GM19463 (cell line): Measurements from ENCODE around the gene GNAZ.

ENCODE experiments used
- ATAC-seq: cut with Tn5 transposase; IDR thresholded peaks from one replicate; pipeline ENCODE4 v1.9.1; 2021; ENCODE audit warnings: mild to moderate bottlenecking, moderate library complexity; ENCODE audit not compliant: unreplicated experiment

Gene GNAZ

DNA sequence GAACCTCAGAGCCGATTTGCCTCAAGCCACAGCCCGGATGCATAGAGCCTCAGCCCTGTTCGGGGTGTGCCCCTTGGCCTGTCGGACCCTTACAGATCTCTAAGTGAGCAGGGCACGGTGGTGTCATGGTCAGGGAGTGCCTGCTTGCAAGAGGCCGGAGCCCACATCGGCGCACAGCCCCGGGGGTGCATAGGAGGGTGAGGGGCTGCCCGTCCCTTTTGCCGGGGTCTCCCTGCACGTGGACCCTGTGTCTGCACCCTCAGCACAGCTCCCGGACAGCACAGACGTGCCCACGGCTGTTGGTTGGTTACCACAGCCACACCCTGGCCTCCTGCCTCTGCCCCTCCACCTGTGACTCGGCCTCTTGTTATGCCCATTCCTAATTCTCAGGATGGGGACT lies 81.5 kb downstream of the GNAZ start:
- no peak for ATAC-seq

- no peak for ATAC-seq
These were observed 82.2 kb downstream of the GNAZ start for GRCh38 chr22:23152238-23153114.

DNA sequence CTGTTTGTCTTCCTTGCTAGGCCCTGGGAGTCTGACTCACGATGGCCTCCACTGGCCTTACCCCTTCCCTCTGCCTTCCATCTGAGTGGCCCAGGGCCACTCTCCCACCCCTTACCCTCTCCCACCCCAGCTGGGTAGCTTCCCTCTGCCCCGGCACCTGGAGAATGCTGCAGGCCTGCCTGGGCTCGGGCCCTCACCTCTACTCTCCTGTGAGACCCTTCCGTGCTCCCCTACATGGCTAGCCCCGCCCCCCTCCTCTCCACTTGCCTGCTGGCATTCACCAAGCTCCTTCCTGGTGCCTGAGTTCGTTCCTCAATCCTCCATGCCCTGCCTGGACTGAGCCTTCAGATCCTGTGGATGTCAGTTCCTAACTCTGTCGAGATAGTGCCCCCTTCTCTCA lies 83.7 kb downstream of the GNAZ start:
- no peak for ATAC-seq

- no peak for ATAC-seq
These were observed 84.1 kb downstream of the GNAZ start for GRCh38 chr22:23154461-23154860.

- ATAC-seq, result no peak
These were observed 84.8 kb downstream of the GNAZ start for GRCh38 chr22:23155143-23155542.

- no peak for ATAC-seq
These were observed 85.5 kb downstream of the GNAZ start for GRCh38 chr22:23155831-23156230.

GRCh38 chr22:23156286-23156685 lies 86.0 kb downstream of the GNAZ start:
- ATAC-seq, result no peak

GRCh38 chr22:23157560-23158515 lies 87.5 kb downstream of the GNAZ start:
- no peak for ATAC-seq

GRCh38 chr22:23158516-23159290 lies 88.4 kb downstream of the GNAZ start:
- ATAC-seq, result no peak

DNA sequence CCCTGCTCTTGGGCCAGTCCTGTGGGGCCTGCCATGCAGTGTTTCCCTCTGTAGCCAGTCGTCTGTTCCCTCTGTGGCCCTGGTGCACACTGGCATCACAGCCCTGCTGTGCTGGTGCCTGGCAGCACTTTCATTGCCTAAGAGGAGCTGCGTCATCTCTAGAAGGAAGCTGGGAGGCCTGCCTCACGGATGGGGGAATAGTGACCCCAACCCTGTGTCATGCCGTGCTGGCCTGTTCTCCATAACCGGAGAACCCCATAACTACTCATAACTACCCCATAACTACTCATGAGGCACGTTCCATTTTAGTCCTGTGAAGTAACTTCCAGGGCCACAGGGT lies 88.9 kb downstream of the GNAZ start:
- no peak for ATAC-seq

DNA sequence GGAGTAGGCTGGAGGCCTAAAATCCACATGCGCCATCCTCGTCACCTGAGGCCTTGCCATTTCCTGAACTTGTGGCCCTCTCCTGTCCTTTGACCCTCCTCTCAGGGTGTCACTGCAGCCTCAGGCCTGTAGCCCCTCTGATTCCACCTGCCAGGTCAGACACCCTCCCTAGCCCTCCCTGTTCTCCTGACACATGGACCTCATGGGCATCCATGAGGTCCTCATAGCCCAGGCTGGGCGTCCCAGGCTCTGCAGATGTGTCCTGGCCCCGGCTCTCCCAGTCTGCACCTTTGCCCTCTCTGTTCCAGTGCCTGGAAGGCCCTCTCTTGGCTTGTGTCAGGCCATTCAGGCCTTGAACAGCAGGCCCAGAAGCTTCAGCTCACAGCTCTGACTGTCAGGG lies 90.7 kb downstream of the GNAZ start:
- ATAC-seq, result no peak

GRCh38 chr22:23161574-23161973 lies 91.3 kb downstream of the GNAZ start:
- no peak for ATAC-seq

DNA sequence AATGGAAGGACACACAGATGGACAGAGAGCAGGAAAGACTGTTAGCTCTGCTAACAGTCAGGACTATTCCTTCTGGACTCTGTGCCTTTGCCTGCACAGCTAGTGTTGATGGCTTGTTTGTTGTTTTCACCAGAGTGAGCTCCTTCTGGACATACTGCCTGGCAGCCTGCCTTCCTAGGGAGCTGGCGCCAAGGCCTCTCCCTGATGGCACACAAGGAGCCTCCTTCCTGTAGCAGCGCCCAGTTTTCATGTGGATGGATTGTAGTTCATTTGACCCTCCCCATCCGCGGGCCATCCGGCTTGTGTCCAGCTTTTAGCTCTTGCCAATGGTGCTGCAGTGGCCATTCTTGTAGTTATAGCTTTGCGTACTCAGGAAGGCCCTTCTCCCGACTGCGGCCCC lies 93.3 kb downstream of the GNAZ start:
- no peak for ATAC-seq

GRCh38 chr22:23164091-23164490 lies 93.8 kb downstream of the GNAZ start:
- no peak for ATAC-seq

GRCh38 chr22:23166042-23166831 lies 95.9 kb downstream of the GNAZ start:
- ATAC-seq, result no peak

GRCh38 chr22:23166841-23167616 lies 96.7 kb downstream of the GNAZ start:
- no peak for ATAC-seq

DNA sequence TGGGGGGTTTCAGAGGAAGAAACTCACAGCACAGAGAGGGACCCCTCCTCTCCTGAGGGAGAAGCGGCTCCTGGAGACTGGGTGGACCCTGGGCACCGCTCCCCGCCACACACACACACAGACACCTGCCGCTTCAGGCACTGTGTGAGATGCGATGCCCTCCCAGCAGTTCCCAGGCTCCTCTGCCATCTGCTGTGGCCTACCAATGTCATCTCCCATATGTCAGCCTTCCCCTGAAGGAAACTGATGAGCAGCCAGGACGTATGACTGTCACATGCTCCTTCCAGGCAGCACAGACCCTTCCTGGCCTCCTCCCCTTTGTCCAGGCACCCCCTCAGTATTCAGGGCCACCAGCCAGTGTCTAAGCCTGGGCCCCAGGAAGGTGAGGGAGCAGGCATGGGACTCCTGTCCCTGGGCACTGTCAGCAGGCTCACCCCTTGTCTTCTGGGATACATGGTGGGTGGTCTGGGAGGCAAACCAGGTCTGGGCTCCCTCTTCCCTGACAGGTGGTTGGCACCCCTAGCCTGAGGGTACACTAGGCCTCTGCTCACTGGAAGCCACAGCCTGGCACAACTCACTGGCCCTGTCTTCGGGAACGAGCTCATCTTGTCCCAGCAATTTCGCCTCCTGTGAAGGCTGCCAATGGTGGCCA lies 98.2 kb downstream of the GNAZ start:
- no peak for ATAC-seq

DNA sequence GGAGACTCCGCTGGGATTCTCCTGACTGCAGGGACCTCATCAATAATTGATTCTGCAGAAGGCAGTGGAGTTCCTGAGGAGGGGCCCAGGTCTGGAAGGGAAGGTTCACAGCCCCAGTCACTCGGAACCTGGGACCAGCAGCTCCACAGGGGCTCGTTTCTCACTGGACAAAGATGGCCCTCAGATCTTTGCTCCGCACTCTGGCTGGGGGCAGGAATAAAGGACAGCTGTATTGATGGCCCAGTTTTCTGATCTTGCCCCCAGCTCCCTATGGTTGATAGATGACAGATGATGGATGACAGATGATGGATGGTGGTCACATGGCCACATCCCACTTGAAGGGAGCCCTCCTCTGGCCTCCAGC lies 98.7 kb downstream of the GNAZ start:
- no peak for ATAC-seq
